Esophagus squamous epithelium (tissue), 5 donors: Measurements from ENCODE around the gene DIAPH3. TPM values are rescaled to one million over a fixed set of nuclear protein-coding genes. Genes with fewer than 3 reads are reported as not detected.
"Not testable (repeated sequence)": the region's sequence is repeated elsewhere in the genome, so short reads cannot be mapped to it uniquely, and the experiment has no call there.

ENCODE experiments used
- DNase-seq: peaks from one replicate; lab custom pipeline; 2025; lab: John Stamatoyannopoulos, UW
- H3K27ac ChIP-seq, 4 donors: fragments of 200-600 bp; sonication (generic); one replicate each; pipeline ENCODE4 v1.5.1; 2016 to 2019; ENCODE audit warnings: mild to moderate bottlenecking in 1 of 4
- H3K27me3 ChIP-seq, 4 donors: fragments of 200-600 bp; sonication (generic); 1 replicate in 3 of 4; 2 replicates in 1 of 4; pipeline versions ENCODE4 v1.5.1 to v1.6.0; 2017 to 2021; ENCODE audit warnings: antibody characterized with exemption in 1 of 4
- H3K36me3 ChIP-seq, 3 donors: fragments of 200-600 bp; sonication (generic); one replicate each; pipeline ENCODE4 v1.5.1; 2016 to 2019
- H3K4me1 ChIP-seq, 3 donors: fragments of 200-600 bp; sonication (generic); one replicate each; pipeline ENCODE4 v1.5.1; 2017 to 2019
- H3K4me3 ChIP-seq, 4 donors: fragments of 200-600 bp; sonication (generic); 1 replicate in 3 of 4; 2 replicates in 1 of 4; pipeline ENCODE4 v1.5.1; 2016 to 2019; ENCODE audit warnings: mild to moderate bottlenecking in 2 of 4, moderate library complexity in 1 of 4
- H3K9me3 ChIP-seq, 3 donors: fragments of 200-600 bp; sonication (generic); one replicate each; pipeline ENCODE4 v1.5.1; 2016 to 2019
- CTCF ChIP-seq, 6 experiments: fragments of 450-650 bp in 4 of 6; fragments of 200-600 bp in 2 of 6; sonication (generic) in 2 of 6; IDR thresholded peaks; one replicate each; pipeline ENCODE4 v1.5.1; 2016 to 2019; ENCODE audit warnings: antibody characterized with exemption in 6 of 6, mild to moderate bottlenecking in 4 of 6, moderate library complexity in 4 of 6
- POLR2A ChIP-seq, 4 donors: fragments of 450-650 bp; IDR thresholded peaks; one replicate each; pipeline ENCODE4 v1.6.1; 2017; ENCODE audit warnings: antibody characterized with exemption in 4 of 4, mild to moderate bottlenecking in 4 of 4, moderate library complexity in 3 of 4
- WGBS, 2 donors: methylation state at CpG; one replicate each; pipeline ENCODE4 v1.1.5; 2018; 5-methylcytosine and 5-hydroxymethylcytosine counted together
- intact Hi-C: fragments of 100-400 bp; cut with DNase I; formaldehyde crosslinking; loops from one replicate; pipeline ENCODE4 v1.15.0; 2022
- total RNA-seq, 4 donors: library from RNA; depleted of rRNA; stranded (reverse); fragments of >200 nt; gene quantifications; one replicate each; pipeline ENCODE4 v1.1.0, GENCODE V29; 2016
- donor health status: DM: yes; HTN: yes; CAD: no.

DIAPH3 gene, protein sequence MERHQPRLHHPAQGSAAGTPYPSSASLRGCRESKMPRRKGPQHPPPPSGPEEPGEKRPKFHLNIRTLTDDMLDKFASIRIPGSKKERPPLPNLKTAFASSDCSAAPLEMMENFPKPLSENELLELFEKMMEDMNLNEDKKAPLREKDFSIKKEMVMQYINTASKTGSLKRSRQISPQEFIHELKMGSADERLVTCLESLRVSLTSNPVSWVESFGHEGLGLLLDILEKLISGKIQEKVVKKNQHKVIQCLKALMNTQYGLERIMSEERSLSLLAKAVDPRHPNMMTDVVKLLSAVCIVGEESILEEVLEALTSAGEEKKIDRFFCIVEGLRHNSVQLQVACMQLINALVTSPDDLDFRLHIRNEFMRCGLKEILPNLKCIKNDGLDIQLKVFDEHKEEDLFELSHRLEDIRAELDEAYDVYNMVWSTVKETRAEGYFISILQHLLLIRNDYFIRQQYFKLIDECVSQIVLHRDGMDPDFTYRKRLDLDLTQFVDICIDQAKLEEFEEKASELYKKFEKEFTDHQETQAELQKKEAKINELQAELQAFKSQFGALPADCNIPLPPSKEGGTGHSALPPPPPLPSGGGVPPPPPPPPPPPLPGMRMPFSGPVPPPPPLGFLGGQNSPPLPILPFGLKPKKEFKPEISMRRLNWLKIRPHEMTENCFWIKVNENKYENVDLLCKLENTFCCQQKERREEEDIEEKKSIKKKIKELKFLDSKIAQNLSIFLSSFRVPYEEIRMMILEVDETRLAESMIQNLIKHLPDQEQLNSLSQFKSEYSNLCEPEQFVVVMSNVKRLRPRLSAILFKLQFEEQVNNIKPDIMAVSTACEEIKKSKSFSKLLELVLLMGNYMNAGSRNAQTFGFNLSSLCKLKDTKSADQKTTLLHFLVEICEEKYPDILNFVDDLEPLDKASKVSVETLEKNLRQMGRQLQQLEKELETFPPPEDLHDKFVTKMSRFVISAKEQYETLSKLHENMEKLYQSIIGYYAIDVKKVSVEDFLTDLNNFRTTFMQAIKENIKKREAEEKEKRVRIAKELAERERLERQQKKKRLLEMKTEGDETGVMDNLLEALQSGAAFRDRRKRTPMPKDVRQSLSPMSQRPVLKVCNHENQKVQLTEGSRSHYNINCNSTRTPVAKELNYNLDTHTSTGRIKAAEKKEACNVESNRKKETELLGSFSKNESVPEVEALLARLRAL
- 10 to 100 TPM in 1 of 4 donors, 1 to 10 TPM in 3; 2.2 to 11.1 (median 4.0) TPM for total RNA-seq

GRCh38 chr13:60163478-60164233 is at the start of gene DIAPH3:
TSS of gene DIAPH3 (minus strand) at chr13:60163928. CDS start at chr13:60163766, 162 bp downstream.
- Histone ChIP-seq H3K4me1 (peaks cover 5 to 32% (median 7%) of the 10 kb centered on the region in 3 donors), H3K27ac (peak within 1 kb of the TSS; percentile 85 to 93 (median 90)), H3K4me3 (peak within 1 kb of the TSS; percentile 51 to 78 (median 68)), H3K36me3 (no peaks in the 10 kb centered on the region), H3K9me3 (no peaks in the 10 kb centered on the region), H3K27me3 (no peaks in the 10 kb centered on the region)
- peak; percentile 64 for DNase-seq
- 0% methylated on average over 12 of the region's 54 CpGs; no CpG with 5 or more reads in 1 of the 2 donors for WGBS, 2 donors
- intact Hi-C loops: no loop called here
- TF ChIP-seq POLR2A (IDR thresholded peaks at IDR 0.05) (peak in 3 of 4 donors; percentile 38 to 75 (median 75)), CTCF (IDR thresholded peaks at IDR 0.05) (no peak)

DNA sequence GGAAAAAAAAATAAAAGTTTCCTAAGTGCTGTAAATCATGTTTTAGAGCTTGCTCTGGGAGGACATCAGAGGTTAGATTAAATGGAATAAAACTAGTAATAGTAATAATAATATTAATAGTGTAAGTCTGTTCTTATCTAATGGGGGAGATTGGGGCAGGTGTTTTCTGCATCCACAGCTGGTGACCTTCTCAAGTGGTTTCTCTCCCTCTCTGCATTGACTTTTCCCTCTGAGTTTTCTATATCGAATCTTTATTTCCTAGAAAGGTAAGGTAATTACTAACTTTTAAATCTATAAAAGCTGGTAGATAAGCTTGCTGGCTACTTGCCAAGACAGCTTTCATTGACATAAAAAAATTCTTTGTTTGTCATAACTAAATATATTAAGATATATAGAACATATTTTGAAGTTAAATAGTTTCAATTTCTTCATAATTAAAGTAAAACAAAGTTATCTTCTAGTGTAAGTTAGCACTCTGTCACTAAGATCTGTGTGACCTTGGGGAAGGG is 49.6 kb upstream of the DIAPH3 start:
- 52 to 68% methylated on average over 1 of the region's 1 CpG for WGBS, 2 donors
- no peaks in the 10 kb centered on the region for H3K36me3 ChIP-seq
- DNase-seq: no peak

GRCh38 chr13:60211548-60211947 is 47.8 kb upstream of the DIAPH3 start:
- H3K9me3 ChIP-seq: no peaks in the 10 kb centered on the region
- DNase-seq: no peak
- peaks cover 0 to 8% (median 0%) of the 10 kb centered on the region in 4 donors for H3K27me3 ChIP-seq
- no peaks in the 10 kb centered on the region for H3K4me1 ChIP-seq
- TF ChIP-seq POLR2A (IDR thresholded peaks at IDR 0.05): no peak
- no peak for TF ChIP-seq CTCF (IDR thresholded peaks at IDR 0.05)
- H3K36me3 ChIP-seq: no peaks in the 10 kb centered on the region
- intact Hi-C loops: no loop called here
- 72 to 73% methylated on average over 2 of the region's 2 CpGs for WGBS, 2 donors
- H3K4me3 ChIP-seq: no peak overlapping the region
- no peak overlapping the region for H3K27ac ChIP-seq

More for the DNA sequence above, 49.6 kb upstream of the DIAPH3 start:
- Histone ChIP-seq H3K9me3 (no peaks in the 10 kb centered on the region), H3K4me3 (no peak overlapping the region), H3K27me3 (peaks cover 0 to 8% (median 0%) of the 10 kb centered on the region in 4 donors), H3K27ac (no peak overlapping the region), H3K4me1 (no peaks in the 10 kb centered on the region)
- TF ChIP-seq CTCF (IDR thresholded peaks at IDR 0.05) (no peak), POLR2A (IDR thresholded peaks at IDR 0.05) (no peak)
- intact Hi-C loops: no loop called here

DNA sequence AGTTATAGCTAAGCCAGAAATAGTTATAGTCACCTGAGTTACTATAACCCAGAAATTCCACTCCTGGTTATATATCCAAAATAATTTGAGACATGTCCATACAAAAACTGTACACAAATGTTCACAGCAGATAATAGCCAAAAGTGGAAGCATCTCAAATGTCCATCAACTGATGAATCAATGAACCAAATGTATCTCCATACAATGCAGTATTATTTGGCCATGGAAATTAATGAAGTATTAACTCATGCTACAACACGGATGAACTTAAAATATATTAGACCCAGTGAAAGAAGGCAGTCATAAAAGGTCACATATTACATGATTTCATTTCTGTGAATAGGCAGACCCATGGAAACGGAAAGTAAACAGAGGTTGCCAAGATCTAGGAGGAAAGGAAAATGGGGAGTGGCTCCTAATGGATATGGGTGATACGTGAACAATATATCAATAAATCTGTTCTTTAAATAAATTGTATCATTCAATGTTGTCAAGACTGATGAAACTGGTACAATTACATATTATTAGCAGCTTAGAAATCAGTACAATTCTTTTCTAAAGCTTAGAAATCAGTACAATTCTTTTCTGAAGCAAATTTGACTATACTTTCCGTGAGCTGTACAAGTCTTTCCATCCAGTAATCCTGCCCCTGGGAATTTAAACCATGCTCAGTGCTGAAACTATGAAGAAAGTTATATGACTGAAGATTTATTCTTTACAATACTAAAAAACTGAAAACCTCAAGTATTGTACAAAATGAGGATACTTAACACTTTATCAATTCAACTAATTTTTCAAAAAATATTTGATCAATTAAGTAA is 47.0 kb upstream of the DIAPH3 start:
- H3K9me3 ChIP-seq: no peaks in the 10 kb centered on the region
- H3K27ac ChIP-seq: no peak overlapping the region
- intact Hi-C loops: no loop called here
- no peaks in the 10 kb centered on the region for H3K4me1 ChIP-seq
- no peaks in the 10 kb centered on the region for H3K36me3 ChIP-seq
- no peak for TF ChIP-seq CTCF (IDR thresholded peaks at IDR 0.05)
- TF ChIP-seq POLR2A (IDR thresholded peaks at IDR 0.05): no peak
- no peak for DNase-seq
- H3K27me3 ChIP-seq: no peaks in the 10 kb centered on the region
- H3K4me3 ChIP-seq: no peak overlapping the region
- WGBS, 2 donors: 52 to 57% methylated on average over 4 of the region's 4 CpGs

DNA sequence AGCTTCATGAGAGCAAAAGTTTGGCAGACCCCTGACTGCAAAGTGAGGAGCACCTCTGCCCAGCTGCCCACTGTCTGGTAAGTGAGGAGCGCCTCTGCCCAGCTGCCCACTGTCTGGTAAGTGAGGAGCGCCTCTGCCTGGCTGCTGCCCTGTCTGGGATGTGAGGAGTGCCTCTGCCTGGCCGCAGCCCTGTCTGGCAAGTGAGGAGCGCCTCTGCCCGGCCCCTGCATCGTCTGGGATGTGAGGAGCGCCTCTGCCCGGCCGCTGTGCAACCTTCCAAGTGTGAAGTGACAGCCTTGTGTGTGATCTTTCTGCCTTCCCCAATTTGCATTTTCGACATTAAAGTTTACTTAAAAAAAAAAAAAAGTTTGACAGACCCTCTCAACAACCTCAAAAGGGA is 41.8 kb upstream of the DIAPH3 start:
- H3K9me3 ChIP-seq, H3K27me3 ChIP-seq, intact Hi-C loops, H3K27ac ChIP-seq, DNase-seq, H3K4me1 ChIP-seq, H3K36me3 ChIP-seq, H3K4me3 ChIP-seq: not testable (repeated sequence)
- WGBS, 2 donors: 88 to 92% methylated on average over 1 to 2 of the region's 10 CpGs
